Memory B cell (primary cell): ENCODE data around the gene MANSC4.

Experiments used
- ATAC-seq: fragments of 150-1000 bp; cut with Tn5 transposase; 2 replicates; pipeline ENCODE4 v1.10.0; 2021; ENCODE audit warnings: low read depth, mild to moderate bottlenecking, moderate library complexity
- DNase-seq, 2 donors: peaks; one replicate each; pipeline ENCODE4 v3.0.0; 2022; ENCODE audit warnings: low spot score in 2 of 2
- H3K27ac Mint-ChIP-seq: one replicate; pipeline ENCODE4 v1.8.0; 2022; ENCODE audit warnings: mild to moderate bottlenecking, moderate library complexity, mixed read lengths
- H3K27me3 Mint-ChIP-seq: one replicate; pipeline ENCODE4 v1.8.0; 2022; ENCODE audit warnings: mixed read lengths
- H3K36me3 Mint-ChIP-seq: one replicate; pipeline ENCODE4 v1.8.0; 2022; ENCODE audit warnings: mild to moderate bottlenecking, mixed read lengths
- H3K4me1 Mint-ChIP-seq: one replicate; pipeline ENCODE4 v1.8.0; 2022; ENCODE audit warnings: mixed read lengths
- H3K4me3 Mint-ChIP-seq: one replicate; pipeline ENCODE4 v1.8.0; 2022; ENCODE audit warnings: mild to moderate bottlenecking, moderate library complexity, mixed read lengths
- H3K9me3 Mint-ChIP-seq: one replicate; pipeline ENCODE4 v1.8.0; 2022; ENCODE audit warnings: mixed read lengths

The MANSC4 gene

GRCh38 chr12:27810756-27811155 lies 30.7 kb upstream of the MANSC4 start:
- no peak overlapping the region for H3K27ac Mint-ChIP-seq
- no peaks in the 10 kb centered on the region for H3K4me1 Mint-ChIP-seq
- no peaks in the 10 kb centered on the region for H3K36me3 Mint-ChIP-seq
- no peaks in the 10 kb centered on the region for H3K9me3 Mint-ChIP-seq
- ATAC-seq (no peak), DNase-seq (no peak)
- no peak overlapping the region for H3K4me3 Mint-ChIP-seq
- H3K27me3 Mint-ChIP-seq, result peaks cover 11% of the 10 kb centered on the region

- DNase-seq (no peak), ATAC-seq (no peak)
- Mint-ChIP-seq H3K27ac (no peak overlapping the region), H3K4me1 (peaks cover 2% of the 10 kb centered on the region), H3K4me3 (no peak overlapping the region), H3K27me3 (peaks cover 11% of the 10 kb centered on the region), H3K36me3 (no peaks in the 10 kb centered on the region), H3K9me3 (no peaks in the 10 kb centered on the region)
These were observed 28.8 kb upstream of the MANSC4 start for GRCh38 chr12:27808841-27809240.

- peaks cover 11% of the 10 kb centered on the region for H3K27me3 Mint-ChIP-seq
- DNase-seq (no peak), ATAC-seq (no peak)
- no peaks in the 10 kb centered on the region for H3K36me3 Mint-ChIP-seq
- H3K27ac Mint-ChIP-seq, result no peak overlapping the region
- no peaks in the 10 kb centered on the region for H3K9me3 Mint-ChIP-seq
- H3K4me1 Mint-ChIP-seq, result peaks cover 2% of the 10 kb centered on the region
- H3K4me3 Mint-ChIP-seq, result no peak overlapping the region
These were observed 27.1 kb upstream of the MANSC4 start for GRCh38 chr12:27807063-27807703.

GRCh38 chr12:27806259-27806658 lies 26.2 kb upstream of the MANSC4 start:
- H3K4me3 Mint-ChIP-seq, result no peak overlapping the region
- peaks cover 10% of the 10 kb centered on the region for H3K27me3 Mint-ChIP-seq
- H3K36me3 Mint-ChIP-seq, result no peaks in the 10 kb centered on the region
- DNase-seq (no peak), ATAC-seq (no peak)
- H3K27ac Mint-ChIP-seq, result no peak overlapping the region
- H3K9me3 Mint-ChIP-seq, result no peaks in the 10 kb centered on the region
- peaks cover 2% of the 10 kb centered on the region for H3K4me1 Mint-ChIP-seq

GRCh38 chr12:27805238-27805637 lies 25.2 kb upstream of the MANSC4 start:
- no peak for ATAC-seq
- no peaks in the 10 kb centered on the region for H3K9me3 Mint-ChIP-seq
- no peak for DNase-seq
- peaks cover 7% of the 10 kb centered on the region for H3K27me3 Mint-ChIP-seq
- peaks cover 2% of the 10 kb centered on the region for H3K4me1 Mint-ChIP-seq
- no peak overlapping the region for H3K27ac Mint-ChIP-seq
- no peaks in the 10 kb centered on the region for H3K36me3 Mint-ChIP-seq
- H3K4me3 Mint-ChIP-seq, result no peak overlapping the region

GRCh38 chr12:27802936-27803335 lies 22.9 kb upstream of the MANSC4 start:
- no peak for DNase-seq
- Mint-ChIP-seq H3K27me3 (peaks cover 7% of the 10 kb centered on the region), H3K4me3 (no peak overlapping the region), H3K9me3 (no peaks in the 10 kb centered on the region), H3K4me1 (peaks cover 2% of the 10 kb centered on the region), H3K27ac (no peak overlapping the region), H3K36me3 (peaks cover 3% of the 10 kb centered on the region)
- ATAC-seq, result no peak

DNA sequence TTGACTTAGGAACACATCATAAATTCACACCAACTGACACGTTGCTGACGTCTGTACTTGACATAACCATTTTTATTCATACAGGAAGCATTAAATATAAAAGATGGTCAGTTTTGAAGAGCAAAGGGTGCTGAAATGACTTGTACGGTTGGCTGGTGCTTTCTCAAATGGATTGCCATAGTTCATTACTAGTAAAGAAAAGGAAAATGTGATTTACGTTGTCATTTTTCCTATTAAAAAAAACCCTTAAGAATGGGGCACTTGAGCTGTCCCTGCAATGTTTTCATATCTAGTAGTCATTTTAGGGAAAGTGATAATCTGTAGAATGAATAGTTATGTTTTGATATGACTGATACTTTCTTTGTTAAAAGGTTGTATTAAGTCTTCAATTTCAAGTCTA lies 22.5 kb upstream of the MANSC4 start:
- H3K27me3 Mint-ChIP-seq, result peaks cover 5% of the 10 kb centered on the region
- peaks cover 2% of the 10 kb centered on the region for H3K4me1 Mint-ChIP-seq
- no peak overlapping the region for H3K4me3 Mint-ChIP-seq
- no peaks in the 10 kb centered on the region for H3K9me3 Mint-ChIP-seq
- ATAC-seq (no peak), DNase-seq (no peak)
- H3K36me3 Mint-ChIP-seq, result peaks cover 7% of the 10 kb centered on the region
- no peak overlapping the region for H3K27ac Mint-ChIP-seq

GRCh38 chr12:27801630-27802029 lies 21.6 kb upstream of the MANSC4 start:
- Mint-ChIP-seq H3K9me3 (no peaks in the 10 kb centered on the region), H3K4me1 (peaks cover 2% of the 10 kb centered on the region), H3K4me3 (no peak overlapping the region), H3K36me3 (peaks cover 14% of the 10 kb centered on the region), H3K27ac (no peak overlapping the region), H3K27me3 (peaks cover 5% of the 10 kb centered on the region)
- ATAC-seq, result no peak
- no peak for DNase-seq

DNA sequence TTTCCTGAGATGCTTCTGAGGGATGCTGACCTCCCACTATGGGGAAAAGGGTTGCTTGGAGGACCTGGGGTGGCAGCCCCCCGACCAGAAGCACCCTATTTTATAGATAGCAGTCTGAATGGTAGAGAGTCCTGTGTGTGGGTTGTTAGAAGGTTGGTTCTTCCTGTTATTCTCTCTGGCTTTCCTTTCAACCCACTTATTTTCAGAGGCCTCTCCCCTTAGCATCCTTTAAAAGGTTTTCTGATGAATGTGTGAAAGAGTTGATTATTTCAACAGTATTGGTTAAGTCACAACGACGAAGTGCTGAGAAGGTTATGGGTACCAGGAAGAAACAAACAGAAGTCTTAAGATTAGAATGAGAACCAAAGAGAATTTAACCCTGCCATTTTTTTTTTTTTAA lies 20.8 kb upstream of the MANSC4 start:
- no peak overlapping the region for H3K27ac Mint-ChIP-seq
- no peak for ATAC-seq
- peaks cover 19% of the 10 kb centered on the region for H3K36me3 Mint-ChIP-seq
- peaks cover 2% of the 10 kb centered on the region for H3K4me1 Mint-ChIP-seq
- no peak overlapping the region for H3K4me3 Mint-ChIP-seq
- peaks cover under 1% of the 10 kb centered on the region for H3K27me3 Mint-ChIP-seq
- no peak for DNase-seq
- H3K9me3 Mint-ChIP-seq, result no peaks in the 10 kb centered on the region

DNA sequence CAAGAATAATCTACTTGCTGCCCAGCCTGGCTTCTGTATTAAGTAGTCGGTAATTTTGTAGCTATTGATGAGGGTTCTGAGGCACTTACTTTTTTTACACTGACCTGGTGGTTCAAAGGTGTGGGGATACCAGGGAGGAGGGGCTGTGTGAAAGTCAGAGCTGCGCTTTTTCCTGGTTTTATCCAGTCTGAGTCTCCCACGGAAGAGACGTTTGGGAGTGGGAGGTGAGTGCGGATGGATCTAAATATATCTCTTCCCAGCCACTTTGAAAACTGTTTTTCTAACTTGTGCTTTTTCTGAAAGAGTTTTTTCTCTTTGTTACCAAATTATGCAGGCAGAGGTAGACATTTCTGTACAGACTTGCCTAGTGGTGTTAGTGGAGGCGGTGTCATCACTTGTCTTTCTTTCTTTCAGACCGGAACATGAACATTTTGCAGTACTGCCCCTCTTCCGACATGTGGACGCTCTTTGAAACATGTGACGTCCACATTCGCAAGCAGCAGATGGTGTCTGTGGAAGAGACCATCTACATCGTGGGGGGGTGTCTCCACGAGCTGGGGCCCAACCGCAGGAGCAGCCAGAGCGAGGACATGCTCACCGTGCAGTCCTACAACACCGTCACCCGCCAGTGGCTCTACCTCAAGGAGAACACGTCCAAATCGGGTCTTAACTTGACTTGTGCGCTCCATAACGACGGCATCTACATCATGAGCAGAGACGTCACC lies 17.4 kb upstream of the MANSC4 start:
- ATAC-seq (no peak), DNase-seq (no peak)
- Mint-ChIP-seq H3K9me3 (no peaks in the 10 kb centered on the region), H3K4me1 (no peaks in the 10 kb centered on the region), H3K36me3 (peaks cover 27% of the 10 kb centered on the region), H3K27me3 (no peaks in the 10 kb centered on the region), H3K4me3 (no peak overlapping the region), H3K27ac (no peak overlapping the region)

- H3K27ac Mint-ChIP-seq, result no peak overlapping the region
- DNase-seq (no peak), ATAC-seq (no peak)
- no peaks in the 10 kb centered on the region for H3K4me1 Mint-ChIP-seq
- H3K36me3 Mint-ChIP-seq, result peaks cover 39% of the 10 kb centered on the region
- no peak overlapping the region for H3K4me3 Mint-ChIP-seq
- no peaks in the 10 kb centered on the region for H3K9me3 Mint-ChIP-seq
- no peaks in the 10 kb centered on the region for H3K27me3 Mint-ChIP-seq
These were observed 16.1 kb upstream of the MANSC4 start for GRCh38 chr12:27796128-27796527.

GRCh38 chr12:27794818-27795584 lies 15.0 kb upstream of the MANSC4 start:
- H3K9me3 Mint-ChIP-seq, result no peaks in the 10 kb centered on the region
- H3K4me1 Mint-ChIP-seq, result no peaks in the 10 kb centered on the region
- no peak for DNase-seq
- no peak for ATAC-seq
- no peak overlapping the region for H3K4me3 Mint-ChIP-seq
- peak overlapping the region; percentile 28 for H3K27ac Mint-ChIP-seq
- H3K36me3 Mint-ChIP-seq, result peaks cover 37% of the 10 kb centered on the region
- no peaks in the 10 kb centered on the region for H3K27me3 Mint-ChIP-seq

GRCh38 chr12:27790179-27790578 lies 10.1 kb upstream of the MANSC4 start:
- no peak overlapping the region for H3K4me3 Mint-ChIP-seq
- H3K9me3 Mint-ChIP-seq, result no peaks in the 10 kb centered on the region
- H3K36me3 Mint-ChIP-seq, result peaks cover 23% of the 10 kb centered on the region
- no peak overlapping the region for H3K27ac Mint-ChIP-seq
- no peak for DNase-seq
- no peak for ATAC-seq
- peaks cover 10% of the 10 kb centered on the region for H3K4me1 Mint-ChIP-seq
- no peaks in the 10 kb centered on the region for H3K27me3 Mint-ChIP-seq

DNA sequence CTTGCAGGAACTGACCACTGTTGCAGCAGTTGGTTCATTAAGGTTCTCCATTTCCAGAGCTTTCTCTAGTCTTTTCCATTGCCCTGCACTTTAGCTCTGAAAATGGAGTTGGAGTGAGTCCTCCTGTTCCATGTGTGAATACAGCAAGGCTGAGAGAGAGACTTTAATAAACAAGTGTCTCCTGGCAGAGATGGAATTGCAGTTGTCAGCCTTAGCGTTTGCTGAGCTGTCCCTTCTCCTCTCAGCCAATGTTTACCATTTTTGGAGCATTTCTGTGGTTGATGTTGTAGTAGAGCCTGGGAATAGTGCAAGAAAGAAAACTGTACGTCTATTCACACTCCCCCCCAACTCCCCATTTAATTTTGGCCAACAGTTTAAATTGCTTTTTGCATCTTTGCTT lies 7.5 kb upstream of the MANSC4 start:
- DNase-seq (no peak), ATAC-seq (no peak)
- Mint-ChIP-seq H3K27ac (no peak overlapping the region), H3K36me3 (peaks cover 21% of the 10 kb centered on the region), H3K4me3 (no peak overlapping the region), H3K9me3 (no peaks in the 10 kb centered on the region), H3K4me1 (peaks cover 12% of the 10 kb centered on the region), H3K27me3 (no peaks in the 10 kb centered on the region)
